B cell (primary cell): Measurements from ENCODE around the gene HOXB3. TPM values are rescaled to one million over a fixed set of nuclear protein-coding genes. Genes with fewer than 3 reads are reported as not detected.

Experiments used
- ATAC-seq: fragments of 200-7000 bp; cut with Tn5 transposase; one replicate; pipeline ENCODE4 v1.10.0; 2021; ENCODE audit warnings: low read depth, mild to moderate bottlenecking, moderate number of reproducible peaks, moderate library complexity
- CTCF ChIA-PET: fragments of 350-600 bp; sonication (Branson Sonifier 250); formaldehyde crosslinking; loops from one replicate; lab custom pipeline; 2021; ENCODE audit warnings: antibody characterized with exemption, inconsistent platforms; lab: Charles Lee
- POLR2A ChIA-PET: fragments of 350-600 bp; sonication (Branson Sonifier 250); formaldehyde crosslinking; loops from one replicate; lab custom pipeline; 2021; ENCODE audit warnings: antibody characterized with exemption; lab: Charles Lee
- DNase-seq: peaks from one replicate; pipeline ENCODE4 v3.0.0; 2013
- H2AFZ ChIP-seq: 2 replicates; pipeline ENCODE4 v1.6.1; 2012; ENCODE audit warnings: mild to moderate bottlenecking, low read depth, low read length; ENCODE audit not compliant: insufficient read depth, poor library complexity, severe bottlenecking
- H3K27ac ChIP-seq, 2 donors: 1 replicate in 1 of 2; 2 replicates in 1 of 2; pipeline ENCODE4 v1.5.1; 2012 to 2013; ENCODE audit warnings: low read length in 2 of 2, mild to moderate bottlenecking in 2 of 2, moderate library complexity in 1 of 2
- H3K27me3 ChIP-seq, 4 experiments: fragments of 200-600 bp in 1 of 4; sonication (generic) in 1 of 4; replicated peaks in 1 of 4; 1 replicate in 2 of 4; 2 replicates in 2 of 4; pipeline versions ENCODE4 v1.6.1 to v1.7.0; 2013 to 2016; ENCODE audit warnings: low read length in 3 of 4, mild to moderate bottlenecking in 2 of 4, mixed read lengths in 1 of 4, moderate library complexity in 1 of 4; ENCODE audit not compliant: insufficient read depth in 4 of 4, control insufficient read depth in 3 of 4; ENCODE audit errors: control extremely low read depth in 1 of 4
- H3K36me3 ChIP-seq, 2 experiments: replicated peaks in 1 of 2; 1 replicate in 1 of 2; 2 replicates in 1 of 2; pipeline versions ENCODE4 v1.6.1 to v1.7.1; 2013; ENCODE audit warnings: low read length in 1 of 2; ENCODE audit not compliant: insufficient read depth in 2 of 2, control insufficient read depth in 1 of 2; ENCODE audit errors: control extremely low read depth in 1 of 2, extremely low read depth in 1 of 2
- H3K4me1 ChIP-seq, 2 donors: fragments of 200-600 bp in 1 of 2; sonication (generic) in 1 of 2; 1 replicate in 1 of 2; 2 replicates in 1 of 2; pipeline versions ENCODE4 v1.5.1 to v1.6.1; 2013 to 2017; ENCODE audit warnings: low read length in 2 of 2; ENCODE audit not compliant: control insufficient read depth in 2 of 2, insufficient read depth in 2 of 2
- H3K4me2 ChIP-seq: replicated peaks from 2 replicates; pipeline ENCODE3; 2012; ENCODE audit warnings: mild to moderate bottlenecking, low read depth, low read length; ENCODE audit not compliant: poor library complexity, severe bottlenecking
- H3K4me3 ChIP-seq, 5 experiments: fragments of 200-600 bp in 1 of 5; sonication (generic) in 1 of 5; 1 replicate in 3 of 5; 2 replicates in 2 of 5; pipeline versions ENCODE4 v1.5.1 to v1.7.0; 2011 to 2016; ENCODE audit warnings: low read length in 4 of 5, mild to moderate bottlenecking in 4 of 5, low read depth in 2 of 5, control low read depth in 1 of 5, moderate library complexity in 1 of 5; ENCODE audit not compliant: insufficient read depth in 1 of 5; ENCODE audit errors: control extremely low read depth in 1 of 5, extremely low read depth in 1 of 5
- H3K79me2 ChIP-seq: fragments of 200-600 bp; sonication (generic); one replicate; pipeline ENCODE4 v1.6.0; 2016; ENCODE audit warnings: low read length; ENCODE audit not compliant: control insufficient read depth, insufficient read depth
- H3K9ac ChIP-seq: fragments of 200-600 bp; sonication (generic); 2 replicates; pipeline ENCODE4 v1.6.1; 2017; ENCODE audit warnings: mild to moderate bottlenecking, low read length, moderate library complexity
- H3K9me3 ChIP-seq, 3 donors: one replicate each; pipeline versions ENCODE4 v1.6.1 to v1.7.1; 2013; ENCODE audit warnings: low read length in 2 of 3; ENCODE audit not compliant: control insufficient read depth in 2 of 3, insufficient read depth in 1 of 3; ENCODE audit errors: control extremely low read depth in 1 of 3
- H4K20me1 ChIP-seq: 2 replicates; pipeline ENCODE4 v1.6.0; 2012; ENCODE audit warnings: mild to moderate bottlenecking, low read length; ENCODE audit not compliant: insufficient read depth, control insufficient read depth, poor library complexity, severe bottlenecking
- H3K27ac Mint-ChIP-seq: one replicate; pipeline ENCODE4 v1.8.0; 2021; ENCODE audit warnings: mixed read lengths
- H3K27me3 Mint-ChIP-seq: one replicate; pipeline ENCODE4 v1.8.0; 2021; ENCODE audit warnings: mixed read lengths
- H3K4me1 Mint-ChIP-seq: one replicate; pipeline ENCODE4 v1.8.0; 2021; ENCODE audit warnings: mixed read lengths
- H3K4me3 Mint-ChIP-seq: one replicate; pipeline ENCODE4 v1.8.0; 2021; ENCODE audit warnings: mixed read lengths
- H3K9me3 Mint-ChIP-seq: one replicate; pipeline ENCODE4 v1.8.0; 2022; ENCODE audit warnings: mixed read lengths; ENCODE audit not compliant: insufficient read depth
- CTCF ChIP-seq: fragments of 200-600 bp; IDR thresholded peaks from one replicate; pipeline ENCODE4 v1.8.0; 2022; ENCODE audit warnings: antibody characterized with exemption, mild to moderate bottlenecking
- EZH2 ChIP-seq: IDR thresholded peaks from 2 replicates; pipeline ENCODE4 v1.6.1; 2012; ENCODE audit warnings: borderline replicate concordance, low read depth, mild to moderate bottlenecking, moderate library complexity, low read length; ENCODE audit not compliant: insufficient read depth, poor library complexity, severe bottlenecking
- WGBS: methylation state at CpG from one replicate; pipeline ENCODE4 v1.1.5; 2013; ENCODE audit warnings: missing lambda C conversion rate; ENCODE audit not compliant: insufficient coverage; 5-methylcytosine and 5-hydroxymethylcytosine counted together
- intact Hi-C: fragments of 100-400 bp; cut with micrococcal nuclease; formaldehyde crosslinking; loops from one replicate; pipeline ENCODE4 v1.10.0; 2022
- polyA plus RNA-seq: library from polyadenylated mRNA; depleted of rRNA; stranded (reverse); fragments of >200 nt; gene quantifications from 2 replicates; pipeline ENCODE4 v1.2.3, GENCODE V29; 2012
- total RNA-seq, 2 donors: library from RNA; stranded (reverse); fragments of 120-200 nt in 1 of 2; gene quantifications; 1 replicate in 1 of 2; 2 replicates in 1 of 2; pipeline versions ENCODE4 v1.2.3 to v1.2.4, GENCODE V29; 2013 to 2022

HOXB3 gene
- total and polyA plus RNA-seq, 2 donors (not counting 1 experiment from before 2014, with no cell fraction given), result 3.0 to 4.0 TPM

DNA sequence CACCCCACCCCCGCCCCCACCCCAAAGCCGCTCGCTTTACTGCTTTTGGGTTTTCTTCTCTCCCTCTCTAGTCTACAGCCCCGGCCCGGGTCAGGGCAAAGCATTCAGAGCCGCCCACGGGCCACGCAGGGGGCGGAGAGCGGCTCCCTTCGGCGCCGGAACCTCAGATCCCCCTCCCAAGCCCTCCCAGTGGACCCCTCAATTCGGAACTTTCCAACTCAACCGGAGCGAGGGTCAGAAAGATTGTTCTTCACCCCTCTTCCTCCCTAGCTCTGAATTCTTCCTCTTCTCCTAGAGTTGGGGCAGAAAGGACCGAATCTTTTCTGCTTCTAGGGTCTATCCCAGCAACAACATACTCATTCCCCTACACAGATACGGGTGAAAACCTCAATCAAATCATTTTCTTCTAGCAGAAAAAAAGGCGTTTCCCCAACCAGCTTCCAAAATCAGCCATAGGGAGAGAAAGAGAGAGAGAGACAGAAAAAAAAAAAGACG lies 46.1 kb downstream of the HOXB3 start:
- ChIA-PET POLR2A (interaction anchor here (0.7 kb wide), 1 partner anchor 1712 kb away, joined by 4 read pairs; no protein-coding TSS in a partner anchor), CTCF (interaction anchor here (0.6 kb wide), 1 partner anchor 75 kb away, joined by 3 read pairs; no protein-coding TSS in a partner anchor)
- H4K20me1 ChIP-seq, result no peaks in the 10 kb centered on the region
- peaks cover 31% of the 10 kb centered on the region for H3K4me1 Mint-ChIP-seq
- no peaks in the 10 kb centered on the region for H3K36me3 ChIP-seq
- H3K27me3 ChIP-seq, result peaks cover 0 to 68% (median 28%) of the 10 kb centered on the region in 4 experiments
- peaks cover 53% of the 10 kb centered on the region for H3K27me3 Mint-ChIP-seq
- H3K9ac ChIP-seq, result peak overlapping the region; percentile 70
- no peak for TF ChIP-seq CTCF
- TF ChIP-seq EZH2, result no peak
- 2% methylated on average over 15 of the region's 20 CpGs for WGBS
- DNase-seq (no peak), ATAC-seq (peak; percentile 29)
- H3K9me3 ChIP-seq, result peaks cover 0 to 11% (median 0%) of the 10 kb centered on the region in 3 donors
- intact Hi-C loops, result loop anchor here (10.0 kb wide), 1 partner anchor 49 kb away; no protein-coding TSS in a partner anchor
- no peaks in the 10 kb centered on the region for H3K79me2 ChIP-seq
- peaks cover 45 to 47% of the 10 kb centered on the region in 2 donors for H3K4me1 ChIP-seq
- peak overlapping the region in 1 of 2 donors; percentile 46 for H3K27ac ChIP-seq
- H3K4me3 ChIP-seq, result peak overlapping the region; percentile 5 to 73 (median 52)
- no peaks in the 10 kb centered on the region for H3K9me3 Mint-ChIP-seq
- peak overlapping the region; percentile 94 for H3K4me3 Mint-ChIP-seq
- H3K27ac Mint-ChIP-seq, result peak overlapping the region; percentile 87
- peak overlapping the region; percentile 82 for H2AFZ ChIP-seq
- H3K4me2 ChIP-seq, result peak overlapping the region; percentile 96
